ENCODE data around the gene MBNL1.

DNA sequence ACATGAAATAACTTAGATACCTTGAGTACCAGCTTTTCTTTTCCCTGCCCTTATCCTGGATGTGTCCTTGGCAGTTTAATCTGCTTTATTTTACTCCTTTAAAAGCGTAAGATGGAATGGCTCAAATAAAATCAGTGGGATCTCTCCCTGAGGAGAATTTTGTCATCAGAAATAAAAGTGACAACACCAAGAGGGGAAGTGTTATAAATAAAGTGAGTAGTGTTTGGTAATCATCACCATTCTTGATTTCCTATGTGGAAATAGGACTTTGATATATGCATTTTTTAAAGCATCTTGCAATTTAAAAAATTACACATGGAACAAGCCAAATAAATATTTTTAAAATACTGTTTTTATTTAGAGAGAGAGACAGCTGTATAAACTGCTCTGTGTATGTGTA lies 76.5 kb downstream of the MBNL1 start:
- TF ChIP-seq, protein P1, sequence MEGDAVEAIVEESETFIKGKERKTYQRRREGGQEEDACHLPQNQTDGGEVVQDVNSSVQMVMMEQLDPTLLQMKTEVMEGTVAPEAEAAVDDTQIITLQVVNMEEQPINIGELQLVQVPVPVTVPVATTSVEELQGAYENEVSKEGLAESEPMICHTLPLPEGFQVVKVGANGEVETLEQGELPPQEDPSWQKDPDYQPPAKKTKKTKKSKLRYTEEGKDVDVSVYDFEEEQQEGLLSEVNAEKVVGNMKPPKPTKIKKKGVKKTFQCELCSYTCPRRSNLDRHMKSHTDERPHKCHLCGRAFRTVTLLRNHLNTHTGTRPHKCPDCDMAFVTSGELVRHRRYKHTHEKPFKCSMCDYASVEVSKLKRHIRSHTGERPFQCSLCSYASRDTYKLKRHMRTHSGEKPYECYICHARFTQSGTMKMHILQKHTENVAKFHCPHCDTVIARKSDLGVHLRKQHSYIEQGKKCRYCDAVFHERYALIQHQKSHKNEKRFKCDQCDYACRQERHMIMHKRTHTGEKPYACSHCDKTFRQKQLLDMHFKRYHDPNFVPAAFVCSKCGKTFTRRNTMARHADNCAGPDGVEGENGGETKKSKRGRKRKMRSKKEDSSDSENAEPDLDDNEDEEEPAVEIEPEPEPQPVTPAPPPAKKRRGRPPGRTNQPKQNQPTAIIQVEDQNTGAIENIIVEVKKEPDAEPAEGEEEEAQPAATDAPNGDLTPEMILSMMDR (IDR thresholded peaks at IDR 0.05) = no peak
- TF ChIP-seq POLR2A (IDR thresholded peaks at IDR 0.05) = no peak
